ENCODE data around the gene SEMA6B.

DNA sequence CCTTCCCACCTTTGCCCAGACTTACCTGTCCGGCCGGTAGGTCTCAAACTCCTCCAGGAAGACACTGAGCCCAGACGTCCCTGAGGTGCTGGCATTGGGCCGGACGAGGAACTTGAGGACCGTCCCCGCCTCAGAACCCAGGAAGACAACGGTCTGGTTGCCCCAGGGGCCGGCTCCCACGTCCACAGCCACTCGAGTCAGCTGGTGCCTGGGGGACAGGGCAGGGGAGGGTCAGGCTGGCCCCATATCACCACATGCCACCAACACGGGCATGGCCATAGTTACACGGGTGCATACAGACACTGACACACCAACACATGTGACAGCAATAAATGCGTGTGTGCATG, 11.3 kb downstream of the SEMA6B start:
- TF ChIP-seq CTCF (IDR thresholded peaks at IDR 0.05; ENCODE audit: insufficient read depth, low read length, poor library complexity, severe bottlenecking) (no peak), EZH2phosphoT487 (conservative IDR thresholded peaks at IDR 0.05; ENCODE audit: low read length) (no peak)
